Nephron progenitor cell (in vitro differentiated cells): ENCODE data around the gene ZFHX3.

Source experiments
- DNase-seq: peaks from one replicate; pipeline ENCODE4 v3.0.0; 2021
- H3K27ac Mint-ChIP-seq: 2 replicates; pipeline ENCODE4 v1.8.0; 2021; ENCODE audit warnings: mild to moderate bottlenecking, moderate library complexity, mixed read lengths
- H3K27me3 Mint-ChIP-seq: 2 replicates; pipeline ENCODE4 v1.8.0; 2021; ENCODE audit warnings: mild to moderate bottlenecking, low read depth, mixed read lengths; ENCODE audit not compliant: poor library complexity
- H3K36me3 Mint-ChIP-seq: 2 replicates; pipeline ENCODE4 v1.8.0; 2021; ENCODE audit warnings: low read depth, mixed read lengths
- H3K4me1 Mint-ChIP-seq: 2 replicates; pipeline ENCODE4 v1.8.0; 2021; ENCODE audit warnings: mixed read lengths
- H3K4me3 Mint-ChIP-seq: 2 replicates; pipeline ENCODE4 v1.8.0; 2021; ENCODE audit warnings: mild to moderate bottlenecking, moderate library complexity, mixed read lengths
- H3K9me3 Mint-ChIP-seq: 2 replicates; pipeline ENCODE4 v1.8.0; 2021; ENCODE audit warnings: mild to moderate bottlenecking, moderate library complexity, mixed read lengths
- CTCF ChIP-seq: fragments of 200-600 bp; sonication (generic); IDR thresholded peaks from 2 replicates; pipeline ENCODE4 v1.5.0; 2021; ENCODE audit warnings: antibody characterized with exemption

ZFHX3 gene

GRCh38 chr16:72844225-72844920, 203.6 kb downstream of the ZFHX3 start:
- Mint-ChIP-seq H3K4me3 (no peak overlapping the region), H3K27me3 (no peaks in the 10 kb centered on the region), H3K4me1 (peaks cover 82% of the 10 kb centered on the region), H3K27ac (peak overlapping the region; percentile 85), H3K9me3 (no peaks in the 10 kb centered on the region), H3K36me3 (peaks cover 8% of the 10 kb centered on the region)
- no peak for DNase-seq
- TF ChIP-seq CTCF, result no peak

- peaks cover 71% of the 10 kb centered on the region for H3K4me1 Mint-ChIP-seq
- peaks cover 8% of the 10 kb centered on the region for H3K36me3 Mint-ChIP-seq
- H3K27me3 Mint-ChIP-seq, result peaks cover 3% of the 10 kb centered on the region
- no peak for TF ChIP-seq CTCF
- H3K9me3 Mint-ChIP-seq, result no peaks in the 10 kb centered on the region
- H3K27ac Mint-ChIP-seq, result peak overlapping the region; percentile 36
- DNase-seq, result no peak
- H3K4me3 Mint-ChIP-seq, result no peak overlapping the region
These were observed 206.4 kb downstream of the ZFHX3 start for GRCh38 chr16:72841506-72841905.

- peaks cover 65% of the 10 kb centered on the region for H3K4me1 Mint-ChIP-seq
These were observed 207.1 kb downstream of the ZFHX3 start for GRCh38 chr16:72840631-72841381.

GRCh38 chr16:72838951-72839350, 209.0 kb downstream of the ZFHX3 start:
- peak overlapping the region; percentile 27 for H3K27ac Mint-ChIP-seq
- H3K36me3 Mint-ChIP-seq, result peaks cover 8% of the 10 kb centered on the region

More at GRCh38 chr16:72840631-72841381, 207.1 kb downstream of the ZFHX3 start:
- Mint-ChIP-seq H3K36me3 (peaks cover 8% of the 10 kb centered on the region), H3K27me3 (peaks cover 3% of the 10 kb centered on the region), H3K4me3 (no peak overlapping the region), H3K9me3 (no peaks in the 10 kb centered on the region), H3K27ac (no peak overlapping the region)
- no peak for DNase-seq
- no peak for TF ChIP-seq CTCF

GRCh38 chr16:72838586-72838910, 209.4 kb downstream of the ZFHX3 start:
- Mint-ChIP-seq H3K27ac (peak overlapping the region; percentile 64), H3K36me3 (peaks cover 8% of the 10 kb centered on the region), H3K27me3 (peaks cover 3% of the 10 kb centered on the region), H3K4me3 (no peak overlapping the region), H3K9me3 (no peaks in the 10 kb centered on the region), H3K4me1 (peaks cover 43% of the 10 kb centered on the region)
- no peak for TF ChIP-seq CTCF
- DNase-seq, result no peak

More at GRCh38 chr16:72838951-72839350, 209.0 kb downstream of the ZFHX3 start:
- peaks cover 3% of the 10 kb centered on the region for H3K27me3 Mint-ChIP-seq
- no peak overlapping the region for H3K4me3 Mint-ChIP-seq
- no peak for TF ChIP-seq CTCF
- H3K4me1 Mint-ChIP-seq, result peaks cover 47% of the 10 kb centered on the region
- H3K9me3 Mint-ChIP-seq, result no peaks in the 10 kb centered on the region
- no peak for DNase-seq
